SU-DHL-6 (cell line): ENCODE results near the gene ATRN.
"Not testable (repeated sequence)": the region's sequence is repeated elsewhere in the genome, so short reads cannot be mapped to it uniquely, and the experiment has no call there.

Experiments
- H2AFZ ChIP-seq: fragments of 200-600 bp; sonication (generic); 2 replicates; pipeline ENCODE4 v1.6.1; 2014; ENCODE audit warnings: low read depth, mild to moderate bottlenecking, moderate library complexity, mixed read lengths, antibody characterized with exemption, low read length; ENCODE audit not compliant: severe bottlenecking
- H3F3A ChIP-seq: fragments of 200-600 bp; shearing (Covaris generic); 2 replicates; pipeline ENCODE4 v1.6.0; 2016; ENCODE audit warnings: antibody characterized with exemption, mild to moderate bottlenecking; ENCODE audit not compliant: insufficient read depth
- H3K27ac ChIP-seq: fragments of 200-600 bp; sonication (generic); 2 replicates; pipeline ENCODE4 v1.5.1; 2016; ENCODE audit warnings: low read depth, mild to moderate bottlenecking, low read length, moderate library complexity, mixed read lengths
- H3K27me3 ChIP-seq: fragments of 200-600 bp; sonication (generic), shearing (Covaris generic); 2 replicates; pipeline ENCODE4 v1.6.0; 2014; ENCODE audit warnings: mild to moderate bottlenecking, low read length
- H3K36me3 ChIP-seq: fragments of 200-600 bp; sonication (generic); 2 replicates; pipeline ENCODE4 v1.6.1; 2014; ENCODE audit warnings: mild to moderate bottlenecking, low read length, mixed read lengths
- H3K4me2 ChIP-seq: fragments of 300-600, 200-600 bp; shearing (Covaris generic), sonication (generic); 2 replicates; pipeline ENCODE4 v1.6.0; 2014; ENCODE audit warnings: low read length, low read depth, mild to moderate bottlenecking; ENCODE audit not compliant: poor library complexity, severe bottlenecking
- H3K4me3 ChIP-seq: fragments of 200-600 bp; sonication (generic); 2 replicates; pipeline ENCODE4 v1.5.1; 2014; ENCODE audit warnings: antibody characterized with exemption, low read length, mild to moderate bottlenecking, mixed read lengths; ENCODE audit not compliant: insufficient read depth, poor library complexity, severe bottlenecking
- H3K79me2 ChIP-seq: fragments of 200-600 bp; sonication (generic); 2 replicates; pipeline ENCODE4 v1.6.1; 2014; ENCODE audit warnings: mild to moderate bottlenecking, low read length, moderate library complexity; ENCODE audit not compliant: insufficient read depth
- H3K9ac ChIP-seq: fragments of 200-600 bp; sonication (generic); 2 replicates; pipeline ENCODE4 v1.7.0; 2014; ENCODE audit warnings: mild to moderate bottlenecking, low read length
- H3K9me2 ChIP-seq: fragments of 200-600 bp; sonication (generic); replicated peaks from 2 replicates; pipeline ENCODE4 v1.6.1; 2014; ENCODE audit warnings: low read length; ENCODE audit not compliant: insufficient read depth
- H3K9me3 ChIP-seq: fragments of 200-600 bp; sonication (generic); 2 replicates; pipeline ENCODE4 v1.6.1; 2014; ENCODE audit warnings: low read length, mixed read lengths; ENCODE audit not compliant: insufficient read depth
- H4K20me1 ChIP-seq: fragments of 200-600 bp; sonication (generic); 2 replicates; pipeline ENCODE4 v1.6.1; 2014; ENCODE audit warnings: low read depth, mild to moderate bottlenecking, antibody characterized with exemption, low read length, moderate library complexity, mixed read lengths
- CTCF ChIP-seq: fragments of 200-600 bp; sonication (generic); IDR thresholded peaks from one replicate; pipeline ENCODE4 v1.5.1; 2017; ENCODE audit warnings: antibody characterized with exemption, mild to moderate bottlenecking, low read length, moderate library complexity; ENCODE audit not compliant: insufficient read depth, poor library complexity, severe bottlenecking
- EZH2phosphoT487 ChIP-seq: fragments of 200-600 bp; sonication (generic), shearing (Covaris generic); conservative IDR thresholded peaks from 2 replicates; pipeline ENCODE4 v1.6.1; 2018; ENCODE audit warnings: mild to moderate bottlenecking, antibody characterized with exemption, low read length, moderate library complexity, mixed read lengths

Gene ATRN

GRCh38 chr20:3521852-3522740, 51.3 kb downstream of the ATRN start:
- peaks cover 3% of the 10 kb centered on the region; the same call in 1 of the 2 replicates for H4K20me1 ChIP-seq
- H3K79me2 ChIP-seq = no peaks in the 10 kb centered on the region
- H2AFZ ChIP-seq = no peak overlapping the region
- no peaks in the 10 kb centered on the region for H3F3A ChIP-seq
- H3K4me2 ChIP-seq = no peak overlapping the region
- H3K27ac ChIP-seq = no peak overlapping the region
- H3K9me2 ChIP-seq = no peaks in the 10 kb centered on the region
- H3K27me3 ChIP-seq = no peaks in the 10 kb centered on the region
- TF ChIP-seq EZH2phosphoT487 (no peak), CTCF (no peak)
- no peak overlapping the region for H3K9ac ChIP-seq
- no peaks in the 10 kb centered on the region for H3K36me3 ChIP-seq
- no peak overlapping the region for H3K4me3 ChIP-seq
- no peaks in the 10 kb centered on the region for H3K9me3 ChIP-seq

GRCh38 chr20:3524696-3525095, 53.9 kb downstream of the ATRN start:
- not testable (repeated sequence) for H3K79me2 ChIP-seq, H4K20me1 ChIP-seq, H3K9me2 ChIP-seq

GRCh38 chr20:3532089-3532615, 61.3 kb downstream of the ATRN start:
- H3K9ac ChIP-seq = no peak overlapping the region
- peaks cover 4% of the 10 kb centered on the region; the same call in 1 of the 2 replicates for H3K36me3 ChIP-seq
- no peak overlapping the region for H3K4me2 ChIP-seq
- no peaks in the 10 kb centered on the region for H3K79me2 ChIP-seq
- 0 out of 2 replicates have a peak, but pooled peaks cover 4% of the 10 kb centered on the region for H4K20me1 ChIP-seq
- H3K27me3 ChIP-seq = no peaks in the 10 kb centered on the region
- H3F3A ChIP-seq = no peaks in the 10 kb centered on the region
- H3K4me3 ChIP-seq = no peak overlapping the region
- H2AFZ ChIP-seq = no peak overlapping the region
- H3K27ac ChIP-seq = no peak overlapping the region
- H3K9me2 ChIP-seq = no peaks in the 10 kb centered on the region
- no peak for TF ChIP-seq CTCF
- no peak for TF ChIP-seq EZH2phosphoT487
- H3K9me3 ChIP-seq = no peaks in the 10 kb centered on the region

More at GRCh38 chr20:3524696-3525095, 53.9 kb downstream of the ATRN start:
- H3F3A ChIP-seq, H3K4me3 ChIP-seq, H3K27me3 ChIP-seq, H2AFZ ChIP-seq, H3K4me2 ChIP-seq, H3K9ac ChIP-seq, H3K9me3 ChIP-seq, H3K36me3 ChIP-seq, H3K27ac ChIP-seq: not testable (repeated sequence)

GRCh38 chr20:3537733-3538132, 66.9 kb downstream of the ATRN start:
- not testable (repeated sequence) for H3K27me3 ChIP-seq, H3K4me3 ChIP-seq, H3K9me2 ChIP-seq, H3F3A ChIP-seq, H3K9ac ChIP-seq, H2AFZ ChIP-seq, H3K4me2 ChIP-seq, H3K27ac ChIP-seq, H3K36me3 ChIP-seq, H4K20me1 ChIP-seq, H3K9me3 ChIP-seq, H3K79me2 ChIP-seq
